GM18498 (cell line): ENCODE data around the gene EDDM3A.

ENCODE experiments used
- ATAC-seq: cut with Tn5 transposase; IDR thresholded peaks from one replicate; pipeline ENCODE4 v1.9.1; 2021; ENCODE audit warnings: mild to moderate bottlenecking, moderate library complexity; ENCODE audit not compliant: unreplicated experiment

The EDDM3A gene

GRCh38 chr14:20782280-20782890, 36.7 kb downstream of the EDDM3A start:
- ATAC-seq = peak; percentile 63

GRCh38 chr14:20787025-20787424, 41.3 kb downstream of the EDDM3A start:
- no peak for ATAC-seq

GRCh38 chr14:20789230-20789813, 43.6 kb downstream of the EDDM3A start:
- ATAC-seq = no peak

GRCh38 chr14:20790464-20791116, 44.9 kb downstream of the EDDM3A start:
- no peak for ATAC-seq

- ATAC-seq = no peak
Observed at GRCh38 chr14:20791187-20791586, 45.5 kb downstream of the EDDM3A start.

- no peak for ATAC-seq
Observed at GRCh38 chr14:20791597-20791996, 45.9 kb downstream of the EDDM3A start.

GRCh38 chr14:20792556-20792955, 46.9 kb downstream of the EDDM3A start:
- no peak for ATAC-seq

- ATAC-seq = no peak
Observed at GRCh38 chr14:20794644-20795369, 49.1 kb downstream of the EDDM3A start.

- ATAC-seq = no peak
Observed at GRCh38 chr14:20797164-20797563, 51.5 kb downstream of the EDDM3A start.
